ENCODE data around the gene PIEZO2.

PIEZO2 gene

DNA sequence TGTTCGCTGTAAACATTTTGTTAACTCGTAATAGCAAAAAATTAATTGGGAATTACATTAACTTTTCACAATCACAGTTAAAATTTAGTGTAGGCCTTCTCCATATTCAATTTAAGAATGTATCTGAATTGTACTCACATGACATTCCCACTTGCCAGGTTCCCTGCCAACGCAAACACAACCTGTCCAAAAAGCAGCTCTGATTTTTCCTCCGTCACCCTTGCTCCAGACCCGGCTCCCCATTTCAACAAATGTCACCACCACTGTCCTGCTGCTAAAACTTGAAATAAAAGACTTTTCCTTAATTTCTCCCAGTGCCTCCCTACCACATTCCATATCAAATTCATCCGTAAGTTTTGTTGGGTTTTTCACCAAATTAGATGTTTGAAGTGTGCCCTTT is 120.3 kb downstream of the PIEZO2 start:
- TF ChIP-seq CTCF (IDR thresholded peaks at IDR 0.05; ENCODE audit: low read depth, low read length) = no peak
- DNase-seq (ENCODE audit: extremely low read depth, low read depth) = no peak

- TF ChIP-seq CTCF (IDR thresholded peaks at IDR 0.05; ENCODE audit: low read depth, low read length) = no peak
- no peak for DNase-seq (ENCODE audit: extremely low read depth, low read depth)
Observed at GRCh38 chr18:11027862-11028261, 121.5 kb downstream of the PIEZO2 start.

GRCh38 chr18:11025671-11026070 is 123.7 kb downstream of the PIEZO2 start:
- DNase-seq (ENCODE audit: extremely low read depth, low read depth) = no peak
- TF ChIP-seq CTCF (IDR thresholded peaks at IDR 0.05; ENCODE audit: low read depth, low read length) = no peak

GRCh38 chr18:11024928-11025669 is 124.3 kb downstream of the PIEZO2 start:
- DNase-seq (ENCODE audit: extremely low read depth, low read depth) = no peak
- no peak for TF ChIP-seq CTCF (IDR thresholded peaks at IDR 0.05; ENCODE audit: low read depth, low read length)

DNA sequence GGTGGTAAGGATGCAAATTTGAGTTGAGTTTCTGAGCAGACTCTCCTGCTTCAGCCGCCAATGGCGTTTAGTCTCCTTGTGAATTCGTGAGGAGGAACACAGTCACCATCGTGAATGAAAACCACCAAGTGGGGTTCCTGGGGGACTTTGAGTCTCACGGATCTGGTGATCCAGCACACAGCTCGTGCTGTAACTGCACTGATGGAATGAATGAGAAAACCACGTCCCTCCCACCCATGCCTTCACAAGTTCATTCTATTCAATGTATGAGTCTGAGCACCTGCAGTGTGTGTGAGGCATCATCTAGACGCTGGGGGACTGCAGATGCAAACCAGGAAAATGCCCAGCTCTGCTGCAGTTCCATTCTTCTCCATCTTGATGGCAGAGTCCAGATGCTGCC is 127.9 kb downstream of the PIEZO2 start:
- no peak for TF ChIP-seq CTCF (IDR thresholded peaks at IDR 0.05; ENCODE audit: low read depth, low read length)
- no peak for DNase-seq (ENCODE audit: extremely low read depth, low read depth)

DNA sequence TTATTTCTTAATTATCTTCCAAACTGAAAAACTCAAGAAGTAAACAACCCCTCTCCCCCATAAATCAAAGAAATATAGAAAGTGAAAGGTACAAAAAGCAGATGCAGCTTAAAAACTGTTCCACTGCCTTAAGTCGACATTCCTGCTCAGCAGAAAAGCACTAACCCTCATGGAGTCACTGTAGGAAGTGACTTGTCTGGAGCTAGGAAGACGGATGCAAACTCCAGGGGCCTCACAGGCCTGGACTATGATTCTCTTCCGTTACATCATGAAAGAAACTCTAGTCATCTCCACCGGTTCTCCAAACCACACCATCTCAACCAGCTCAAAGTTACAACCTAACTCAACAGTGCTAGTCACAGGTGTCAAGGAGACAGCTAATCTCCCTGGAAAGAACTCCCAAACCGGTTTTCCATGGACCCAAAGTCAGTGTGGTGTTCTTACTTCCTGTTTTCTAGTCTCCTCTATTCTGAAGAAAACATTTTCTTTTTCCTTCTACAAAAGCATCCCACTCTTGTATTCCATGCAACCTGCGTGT is 128.4 kb downstream of the PIEZO2 start:
- no peak for DNase-seq (ENCODE audit: extremely low read depth, low read depth)
- TF ChIP-seq CTCF (IDR thresholded peaks at IDR 0.05; ENCODE audit: low read depth, low read length) = no peak

DNA sequence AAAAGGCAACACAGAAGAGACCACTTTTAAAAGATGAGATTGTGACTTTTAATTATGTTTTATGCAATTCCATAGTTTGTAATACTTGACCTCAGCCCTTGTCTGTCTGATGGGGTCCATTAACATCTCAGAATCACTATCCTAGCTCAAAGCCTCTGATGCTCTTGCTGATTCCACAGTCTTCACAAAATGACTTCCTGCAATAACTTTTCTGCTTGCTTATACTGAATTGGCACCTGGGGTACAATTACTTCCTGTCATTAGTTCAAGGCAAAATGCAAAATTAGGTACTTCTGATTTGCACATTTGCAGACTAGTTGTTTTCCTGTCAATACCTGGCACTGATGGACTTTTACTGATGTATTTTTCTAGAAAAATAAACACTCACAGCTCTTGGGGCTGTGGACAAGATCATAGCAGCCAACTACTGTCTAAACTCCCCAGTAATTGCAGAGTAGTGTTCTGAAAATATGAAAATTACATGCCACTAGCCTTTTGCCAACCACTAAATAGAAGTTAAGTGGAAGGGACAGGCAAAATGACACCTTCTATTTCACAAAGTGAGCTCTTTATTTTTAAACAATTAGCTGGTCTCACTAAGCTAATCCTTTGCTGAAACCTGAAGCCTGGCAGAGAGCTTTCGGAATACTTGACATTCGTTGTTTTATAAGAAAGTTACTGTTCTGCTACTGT is 129.1 kb downstream of the PIEZO2 start:
- TF ChIP-seq CTCF (IDR thresholded peaks at IDR 0.05; ENCODE audit: low read depth, low read length) = no peak
- no peak for DNase-seq (ENCODE audit: extremely low read depth, low read depth)

Measured in AG09319 (cell line).